Neuronal stem cell (in vitro differentiated cells): ENCODE data around the gene AR.

Experiments
- DNase-seq: peaks from one replicate; pipeline ENCODE4 v3.0.0-alpha.2; 2013; ENCODE audit warnings: low spot score
- H2AFZ ChIP-seq: one replicate; pipeline ENCODE4 v1.6.1; 2013; ENCODE audit warnings: mild to moderate bottlenecking, low read length, inconsistent platforms
- H2AK5ac ChIP-seq: 2 replicates; pipeline ENCODE4 v1.6.1; 2013; ENCODE audit warnings: low read depth, mild to moderate bottlenecking, inconsistent platforms, low read length, moderate library complexity, mixed read lengths
- H2BK120ac ChIP-seq: 2 replicates; pipeline ENCODE4 v1.6.1; 2013; ENCODE audit warnings: low read depth, mild to moderate bottlenecking, inconsistent platforms, low read length, moderate library complexity, mixed read lengths
- H2BK12ac ChIP-seq: one replicate; pipeline ENCODE4 v1.6.1; 2013; ENCODE audit warnings: low read length, inconsistent platforms
- H2BK15ac ChIP-seq: 2 replicates; pipeline ENCODE4 v1.6.1; 2013; ENCODE audit warnings: mild to moderate bottlenecking, low read length, inconsistent platforms, mixed read lengths
- H2BK5ac ChIP-seq: one replicate; pipeline ENCODE4 v1.6.1; 2013; ENCODE audit warnings: inconsistent platforms, mild to moderate bottlenecking, low read length, moderate library complexity
- H3K14ac ChIP-seq: one replicate; pipeline ENCODE4 v1.6.1; 2013; ENCODE audit warnings: low read length, inconsistent platforms
- H3K18ac ChIP-seq: 2 replicates; pipeline ENCODE4 v1.6.1; 2013; ENCODE audit warnings: low read length, inconsistent platforms
- H3K23ac ChIP-seq: 2 replicates; pipeline ENCODE4 v1.6.1; 2013; ENCODE audit warnings: low read depth, mild to moderate bottlenecking, mixed read lengths, low read length, inconsistent platforms; ENCODE audit not compliant: poor library complexity
- H3K27ac ChIP-seq: replicated peaks from 3 replicates; pipeline ENCODE4 v1.5.1; 2013; ENCODE audit warnings: low read length, inconsistent platforms
- H3K27me3 ChIP-seq, 3 experiments: 2 replicates each; pipeline ENCODE4 v1.6.1; 2013; ENCODE audit warnings: low read length in 3 of 3, mild to moderate bottlenecking in 2 of 3, inconsistent platforms in 1 of 3, low read depth in 1 of 3, mixed read lengths in 1 of 3, moderate library complexity in 1 of 3; ENCODE audit not compliant: control insufficient read depth in 3 of 3, insufficient read depth in 3 of 3
- H3K36me3 ChIP-seq, 2 donors: replicated peaks in 1 of 2; 2 replicates each; pipeline ENCODE4 v1.6.1; 2013; ENCODE audit warnings: low read length in 2 of 2; ENCODE audit not compliant: control insufficient read depth in 2 of 2, insufficient read depth in 2 of 2
- H3K4ac ChIP-seq: 2 replicates; pipeline ENCODE4 v1.6.1; 2013; ENCODE audit warnings: inconsistent platforms, mild to moderate bottlenecking, low read length, moderate library complexity
- H3K4me1 ChIP-seq, 2 donors: 1 replicate in 1 of 2; 2 replicates in 1 of 2; pipeline ENCODE4 v1.6.1; 2013; ENCODE audit warnings: low read length in 2 of 2, low read depth in 1 of 2; ENCODE audit not compliant: control insufficient read depth in 2 of 2, insufficient read depth in 1 of 2
- H3K4me2 ChIP-seq: one replicate; pipeline ENCODE4 v1.6.1; 2013; ENCODE audit warnings: mild to moderate bottlenecking, low read length, inconsistent platforms; ENCODE audit not compliant: insufficient read depth, poor library complexity, severe bottlenecking
- H3K4me3 ChIP-seq, 2 donors: 2 replicates each; pipeline ENCODE4 v1.5.1; 2013; ENCODE audit warnings: low read length in 2 of 2, mild to moderate bottlenecking in 2 of 2, inconsistent platforms in 1 of 2, moderate library complexity in 1 of 2
- H3K79me1 ChIP-seq: one replicate; pipeline ENCODE4 v1.6.1; 2013; ENCODE audit warnings: low read depth, mild to moderate bottlenecking, inconsistent platforms, low read length, moderate library complexity
- H3K9ac ChIP-seq: one replicate; pipeline ENCODE4 v1.6.1; 2013; ENCODE audit warnings: mild to moderate bottlenecking, low read depth, low read length, inconsistent platforms; ENCODE audit not compliant: poor library complexity
- H3K9me3 ChIP-seq, 2 donors: replicated peaks in 1 of 2; 2 replicates each; pipeline versions ENCODE3 to v1.6.1; 2013; ENCODE audit warnings: low read length in 2 of 2, mild to moderate bottlenecking in 2 of 2, inconsistent platforms in 1 of 2, low read depth in 1 of 2, mixed read lengths in 1 of 2, moderate library complexity in 1 of 2; ENCODE audit not compliant: control insufficient read depth in 2 of 2, insufficient read depth in 1 of 2
- H4K8ac ChIP-seq: one replicate; pipeline ENCODE4 v1.6.1; 2013; ENCODE audit warnings: low read depth, mild to moderate bottlenecking, inconsistent platforms, low read length, moderate library complexity
- H4K91ac ChIP-seq: one replicate; pipeline ENCODE4 v1.6.1; 2013; ENCODE audit warnings: low read length, low read depth, mild to moderate bottlenecking, inconsistent platforms; ENCODE audit not compliant: poor library complexity
- WGBS, 2 donors: extraction: QIAGEN DNeasy Blood & Tissue Kit; methylation state at CpG; one replicate each; pipeline ENCODE4 v1.1.7; 2013; ENCODE audit warnings: missing lambda C conversion rate in 2 of 2, mixed read lengths in 1 of 2; ENCODE audit not compliant: insufficient read length in 2 of 2, insufficient replicate concordance in 1 of 2; ENCODE audit errors: extremely low coverage in 2 of 2; 5-methylcytosine and 5-hydroxymethylcytosine counted together

Gene AR

GRCh38 chrX:67524950-67525691 is 18.7 kb upstream of the AR start:
- no peak for DNase-seq
- Histone ChIP-seq H2BK12ac (no peak overlapping the region), H3K27ac (no peak overlapping the region), H3K36me3 (no peaks in the 10 kb centered on the region), H3K14ac (no peak overlapping the region), H3K4me3 (no peak overlapping the region), H3K23ac (no peak overlapping the region), H3K4ac (no peak overlapping the region), H2AK5ac (no peak overlapping the region), H3K27me3 (peaks cover 0 to 4% (median 0%) of the 10 kb centered on the region in 3 experiments), H2BK5ac (no peak overlapping the region), H3K18ac (no peak overlapping the region), H3K4me1 (no peaks in the 10 kb centered on the region), H4K91ac (no peak overlapping the region), H4K8ac (no peak overlapping the region), H2AFZ (no peak overlapping the region), H3K9me3 (no peaks in the 10 kb centered on the region), H3K79me1 (no peaks in the 10 kb centered on the region), H3K4me2 (no peak overlapping the region), H3K9ac (no peak overlapping the region), H2BK15ac (no peak overlapping the region), H2BK120ac (no peak overlapping the region)
- no CpG with 5 or more reads among the region's 2 CpGs for WGBS, 2 donors

GRCh38 chrX:67536564-67536963 is 7.3 kb upstream of the AR start:
- Histone ChIP-seq H3K23ac (no peak overlapping the region), H4K91ac (no peak overlapping the region), H3K36me3 (no peaks in the 10 kb centered on the region), H2AK5ac (no peak overlapping the region), H2BK15ac (no peak overlapping the region), H3K14ac (no peak overlapping the region), H3K27ac (no peak overlapping the region), H3K4me2 (no peak overlapping the region), H3K4ac (no peak overlapping the region), H3K9ac (no peak overlapping the region), H2BK120ac (no peak overlapping the region), H2AFZ (no peak overlapping the region), H3K4me3 (no peak overlapping the region), H3K9me3 (no peaks in the 10 kb centered on the region), H3K18ac (no peak overlapping the region), H4K8ac (no peak overlapping the region), H3K79me1 (no peaks in the 10 kb centered on the region), H2BK12ac (no peak overlapping the region), H2BK5ac (no peak overlapping the region), H3K4me1 (no peaks in the 10 kb centered on the region), H3K27me3 (no peaks in the 10 kb centered on the region)
- DNase-seq: no peak
- no CpG with 5 or more reads among the region's 1 CpG for WGBS, 2 donors

- Histone ChIP-seq H2AFZ (no peak overlapping the region), H4K91ac (no peak overlapping the region), H3K79me1 (no peaks in the 10 kb centered on the region), H2BK15ac (no peak overlapping the region), H2BK12ac (no peak overlapping the region), H3K18ac (no peak overlapping the region), H2BK5ac (no peak overlapping the region), H3K27me3 (no peaks in the 10 kb centered on the region), H3K4me1 (peaks cover 2 to 3% of the 10 kb centered on the region in 2 donors), H3K36me3 (no peaks in the 10 kb centered on the region), H3K4me2 (no peak overlapping the region), H3K4me3 (no peak overlapping the region), H3K14ac (no peak overlapping the region), H3K4ac (no peak overlapping the region), H3K9ac (no peak overlapping the region), H3K23ac (no peak overlapping the region), H2AK5ac (no peak overlapping the region), H4K8ac (no peak overlapping the region), H2BK120ac (no peak overlapping the region), H3K27ac (no peak overlapping the region), H3K9me3 (no peaks in the 10 kb centered on the region)
- no peak for DNase-seq
Observed at GRCh38 chrX:67538383-67538782, 5.4 kb upstream of the AR start.

- H3K9ac ChIP-seq: no peak overlapping the region
- H3K14ac ChIP-seq: peak overlapping the region; percentile 17
- peak; percentile 17 for DNase-seq
Observed at GRCh38 chrX:67544281-67545035, 637 bp downstream of the AR start.

More at GRCh38 chrX:67544281-67545035, 637 bp downstream of the AR start:
- Histone ChIP-seq H2AFZ (peak overlapping the region; percentile 92), H4K91ac (no peak overlapping the region), H3K27ac (peak overlapping the region; percentile 95), H2BK120ac (no peak overlapping the region), H3K27me3 (no peaks in the 10 kb centered on the region), H3K4me3 (peak overlapping the region; percentile 50 to 85), H2BK5ac (no peak overlapping the region), H3K36me3 (no peaks in the 10 kb centered on the region), H3K4ac (no peak overlapping the region), H2BK12ac (no peak overlapping the region), H3K79me1 (no peaks in the 10 kb centered on the region), H2AK5ac (no peak overlapping the region), H3K18ac (peak overlapping the region; percentile 85), H3K23ac (no peak overlapping the region), H3K9me3 (no peaks in the 10 kb centered on the region), H3K4me2 (peak overlapping the region; percentile 69), H4K8ac (no peak overlapping the region), H2BK15ac (no peak overlapping the region), H3K4me1 (peaks cover 3 to 5% of the 10 kb centered on the region in 2 donors)
- WGBS, 2 donors: no CpG with 5 or more reads among the region's 30 CpGs
